ES-I3 (cell line): ENCODE measurements around the gene MAPKAP1.

Source experiments
- H3K36me3 ChIP-seq: 2 replicates; pipeline ENCODE4 v1.6.1; 2013; ENCODE audit warnings: mild to moderate bottlenecking, low read length, control low read depth, moderate library complexity; ENCODE audit not compliant: insufficient read depth
- H3K4me1 ChIP-seq: 2 replicates; pipeline ENCODE4 v1.6.1; 2013; ENCODE audit warnings: mild to moderate bottlenecking, control low read depth, low read length; ENCODE audit not compliant: insufficient read depth
- H3K9ac ChIP-seq: 2 replicates; pipeline ENCODE4 v1.6.1; 2013; ENCODE audit warnings: low read depth, mild to moderate bottlenecking, low read length, moderate library complexity
- H3K9me3 ChIP-seq: 2 replicates; pipeline ENCODE4 v1.6.1; 2013; ENCODE audit warnings: mild to moderate bottlenecking, low read length, moderate library complexity; ENCODE audit not compliant: control insufficient read depth, insufficient read depth

MAPKAP1 gene

GRCh38 chr9:125540497-125540896 lies 166.5 kb downstream of the MAPKAP1 start:
- Histone ChIP-seq H3K9me3 (no peaks in the 10 kb centered on the region), H3K4me1 (peaks cover 11% of the 10 kb centered on the region), H3K36me3 (no peaks in the 10 kb centered on the region; the same call in 1 of the 2 replicates), H3K9ac (no peak overlapping the region)

- no peaks in the 10 kb centered on the region; the same call in none of the 2 replicates for H3K36me3 ChIP-seq
These were observed 168.9 kb downstream of the MAPKAP1 start for GRCh38 chr9:125538092-125538473.

GRCh38 chr9:125537442-125538091 lies 169.4 kb downstream of the MAPKAP1 start:
- Histone ChIP-seq H3K36me3 (no peaks in the 10 kb centered on the region; the same call in 1 of the 2 replicates), H3K9me3 (no peaks in the 10 kb centered on the region), H3K9ac (no peak overlapping the region), H3K4me1 (peaks cover 11% of the 10 kb centered on the region)

More at GRCh38 chr9:125538092-125538473, 168.9 kb downstream of the MAPKAP1 start:
- Histone ChIP-seq H3K9me3 (no peaks in the 10 kb centered on the region), H3K4me1 (peaks cover 11% of the 10 kb centered on the region), H3K9ac (no peak overlapping the region)

- H3K4me1 ChIP-seq, result peaks cover 11% of the 10 kb centered on the region
- no peak overlapping the region for H3K9ac ChIP-seq
- H3K9me3 ChIP-seq, result no peaks in the 10 kb centered on the region
- H3K36me3 ChIP-seq, result no peaks in the 10 kb centered on the region; the same call in 1 of the 2 replicates
These were observed 170.2 kb downstream of the MAPKAP1 start for GRCh38 chr9:125536776-125537175.

GRCh38 chr9:125536167-125536772 lies 170.7 kb downstream of the MAPKAP1 start:
- Histone ChIP-seq H3K4me1 (peaks cover 11% of the 10 kb centered on the region), H3K36me3 (no peaks in the 10 kb centered on the region; the same call in 1 of the 2 replicates), H3K9ac (no peak overlapping the region), H3K9me3 (no peaks in the 10 kb centered on the region)

GRCh38 chr9:125534971-125535701 lies 171.9 kb downstream of the MAPKAP1 start:
- H3K9me3 ChIP-seq, result no peaks in the 10 kb centered on the region
- H3K36me3 ChIP-seq, result no peaks in the 10 kb centered on the region; the same call in 1 of the 2 replicates
- peaks cover 7% of the 10 kb centered on the region for H3K4me1 ChIP-seq
- no peak overlapping the region for H3K9ac ChIP-seq

- H3K36me3 ChIP-seq, result no peaks in the 10 kb centered on the region; the same call in 1 of the 2 replicates
- peaks cover 4% of the 10 kb centered on the region; the same call in 1 of the 2 replicates for H3K4me1 ChIP-seq
- H3K9ac ChIP-seq, result no peak overlapping the region
- H3K9me3 ChIP-seq, result no peaks in the 10 kb centered on the region
These were observed 174.0 kb downstream of the MAPKAP1 start for GRCh38 chr9:125532812-125533594.

- Histone ChIP-seq H3K9me3 (no peaks in the 10 kb centered on the region), H3K9ac (no peak overlapping the region), H3K36me3 (no peaks in the 10 kb centered on the region; the same call in 1 of the 2 replicates), H3K4me1 (peaks cover 4% of the 10 kb centered on the region; the same call in 1 of the 2 replicates)
These were observed 174.6 kb downstream of the MAPKAP1 start for GRCh38 chr9:125532412-125532811.

- Histone ChIP-seq H3K4me1 (peaks cover 2% of the 10 kb centered on the region; the same call in 1 of the 2 replicates), H3K36me3 (no peaks in the 10 kb centered on the region; the same call in 1 of the 2 replicates), H3K9ac (no peak overlapping the region), H3K9me3 (no peaks in the 10 kb centered on the region)
These were observed 177.2 kb downstream of the MAPKAP1 start for GRCh38 chr9:125529589-125530515.

GRCh38 chr9:125529107-125529506 lies 177.9 kb downstream of the MAPKAP1 start:
- Histone ChIP-seq H3K4me1 (peaks cover 7% of the 10 kb centered on the region), H3K9ac (no peak overlapping the region), H3K36me3 (no peaks in the 10 kb centered on the region), H3K9me3 (no peaks in the 10 kb centered on the region)

GRCh38 chr9:125527471-125528002 lies 179.5 kb downstream of the MAPKAP1 start:
- Histone ChIP-seq H3K9ac (no peak overlapping the region), H3K9me3 (no peaks in the 10 kb centered on the region), H3K4me1 (peaks cover 10% of the 10 kb centered on the region)

GRCh38 chr9:125525921-125526631 lies 180.9 kb downstream of the MAPKAP1 start:
- H3K9me3 ChIP-seq, result no peaks in the 10 kb centered on the region
- no peak overlapping the region for H3K9ac ChIP-seq
- H3K36me3 ChIP-seq, result no peaks in the 10 kb centered on the region
- peaks cover 10% of the 10 kb centered on the region for H3K4me1 ChIP-seq

More at GRCh38 chr9:125527471-125528002, 179.5 kb downstream of the MAPKAP1 start:
- H3K36me3 ChIP-seq, result no peaks in the 10 kb centered on the region
